ENCODE results near the gene TBX15.
"Not testable (repeated sequence)": the region's sequence is repeated elsewhere in the genome, so short reads cannot be mapped to it uniquely, and the experiment has no call there.

TBX15 gene

DNA sequence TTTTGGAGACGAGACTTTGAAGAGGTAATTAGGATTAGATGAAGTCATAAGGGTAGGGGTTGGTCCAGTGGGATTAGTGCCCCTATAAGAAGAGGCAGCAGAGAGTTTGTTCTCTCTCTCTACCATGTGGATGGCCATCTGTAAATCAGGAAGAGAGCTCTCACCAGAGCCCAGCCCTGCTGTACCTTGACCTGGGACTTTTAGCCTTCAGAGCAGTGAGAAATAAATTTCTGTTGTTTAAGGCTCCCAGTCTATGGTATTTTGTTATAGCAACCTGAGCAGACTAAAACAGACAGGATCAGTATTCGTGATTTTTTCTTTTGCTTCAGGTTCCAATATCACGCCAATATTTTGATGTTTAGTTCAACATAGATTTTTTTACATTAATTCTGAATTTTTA, 30.0 kb downstream of the TBX15 start:
- DNase-seq = no peak

DNA sequence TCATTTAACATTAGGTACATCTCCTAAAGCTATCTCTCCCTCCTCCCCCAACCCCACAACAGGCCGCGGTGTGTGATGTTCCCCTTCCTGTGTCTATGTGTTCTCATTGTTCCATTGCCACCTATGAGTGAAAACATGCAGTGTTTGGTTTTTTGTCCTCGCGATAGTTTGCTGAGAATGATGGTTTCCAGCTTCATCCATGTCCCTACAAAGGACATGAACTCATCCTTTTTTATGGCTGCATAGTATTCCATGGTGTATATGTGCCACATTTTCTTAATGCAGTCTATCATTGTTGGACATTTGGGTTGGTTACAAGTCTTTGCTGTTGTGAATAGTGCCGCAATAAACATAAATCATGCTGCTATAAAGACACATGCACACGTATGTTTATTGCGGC, 30.6 kb downstream of the TBX15 start:
- DNase-seq = not testable (repeated sequence)

DNA sequence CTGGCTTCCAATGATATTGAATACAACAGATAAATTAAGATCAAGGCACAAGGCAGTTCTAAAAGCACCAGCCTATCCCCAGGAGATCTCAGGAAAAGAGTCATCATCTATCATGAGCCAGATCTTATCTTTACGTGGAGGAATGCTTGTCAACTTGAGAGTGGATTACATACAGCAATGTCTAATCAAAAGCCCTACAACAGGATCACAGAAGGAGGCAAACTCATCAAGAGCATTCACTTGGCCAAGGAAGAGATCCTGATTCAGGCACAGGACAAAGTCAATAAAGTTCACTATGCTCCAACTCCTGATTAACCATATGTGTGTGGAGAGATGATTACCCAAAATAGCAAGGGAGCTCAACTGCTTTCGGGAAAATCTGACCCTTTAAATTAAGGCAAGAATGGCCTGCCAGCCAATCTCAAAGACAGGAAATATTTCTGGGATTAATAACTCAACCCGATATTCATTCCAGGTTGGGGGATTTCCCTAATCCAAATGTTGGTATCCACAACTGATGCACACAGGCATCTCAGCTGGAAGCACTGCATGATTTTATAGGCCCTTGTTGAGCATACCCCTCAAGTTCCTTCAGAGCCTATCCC, 33.7 kb downstream of the TBX15 start:
- no peak for DNase-seq

DNA sequence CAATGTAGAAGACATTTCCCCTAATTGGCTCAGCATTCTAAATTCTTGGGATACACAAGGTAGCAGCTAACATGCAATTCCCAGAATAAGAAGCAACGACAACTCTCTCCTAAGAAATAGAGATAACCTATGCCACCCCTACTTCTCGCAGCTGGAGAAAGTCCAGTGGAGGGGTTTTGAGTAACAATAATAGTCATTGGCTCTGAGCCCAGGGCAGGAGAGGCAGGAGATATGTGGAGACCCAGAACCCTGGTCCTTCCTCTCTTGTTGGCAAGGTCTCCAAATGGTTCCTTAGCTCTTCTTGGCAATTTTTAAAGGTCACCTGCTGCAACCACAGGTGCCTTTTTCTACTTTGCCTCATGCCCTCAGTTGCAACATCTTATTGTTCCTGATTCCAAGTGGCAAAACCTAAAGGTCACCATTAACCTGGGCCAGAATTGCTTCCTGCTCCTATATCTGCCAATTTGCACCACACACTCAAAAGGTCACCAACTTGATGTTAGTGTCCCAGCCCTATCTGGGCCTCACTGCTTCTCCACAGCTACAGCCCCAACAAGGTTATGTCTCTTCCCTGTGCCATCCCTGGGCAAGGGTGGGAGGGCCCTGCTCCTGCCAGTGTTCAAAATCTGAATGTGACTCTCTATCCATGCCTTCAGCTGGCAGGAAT, 36.7 kb downstream of the TBX15 start:
- no peak for DNase-seq

DNA sequence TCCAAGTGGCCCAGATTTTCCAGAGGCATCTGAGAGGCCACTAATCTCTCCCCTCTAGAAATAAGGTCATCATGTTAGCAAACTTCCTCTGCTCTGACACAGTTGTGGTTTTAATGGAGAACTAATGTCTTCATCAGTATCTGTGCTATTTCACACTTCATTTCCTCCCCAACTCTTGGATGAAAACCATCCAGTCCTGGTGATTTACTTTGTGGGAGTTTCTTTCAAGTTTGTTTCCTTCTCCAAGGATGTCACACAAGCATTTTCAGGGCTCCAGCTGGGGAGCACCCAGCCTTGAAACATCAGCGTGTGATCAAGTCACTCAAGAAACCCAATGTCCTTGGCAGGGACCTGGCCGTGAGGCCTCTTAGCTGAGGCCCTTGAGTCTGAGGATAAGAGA, 38.8 kb downstream of the TBX15 start:
- no peak for DNase-seq

DNA sequence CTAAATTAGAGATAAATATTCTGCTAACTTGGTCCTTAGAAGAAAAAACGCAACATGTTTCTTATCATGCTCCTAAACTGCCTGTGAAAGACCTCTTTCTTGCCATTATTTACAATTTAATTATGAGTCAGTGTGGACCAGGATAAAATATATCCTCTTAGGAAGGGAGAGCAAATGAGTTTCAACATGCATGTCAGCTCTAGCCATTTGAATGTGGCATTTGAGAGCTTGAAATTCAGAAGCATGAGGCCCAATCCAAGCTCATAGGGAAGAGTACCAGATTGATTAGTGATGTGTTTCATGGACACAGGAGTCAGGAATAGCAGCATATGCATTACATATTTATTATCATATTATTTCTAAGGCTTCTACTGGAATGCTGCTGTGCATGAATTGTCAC, 39.3 kb downstream of the TBX15 start:
- no peak for DNase-seq

DNA sequence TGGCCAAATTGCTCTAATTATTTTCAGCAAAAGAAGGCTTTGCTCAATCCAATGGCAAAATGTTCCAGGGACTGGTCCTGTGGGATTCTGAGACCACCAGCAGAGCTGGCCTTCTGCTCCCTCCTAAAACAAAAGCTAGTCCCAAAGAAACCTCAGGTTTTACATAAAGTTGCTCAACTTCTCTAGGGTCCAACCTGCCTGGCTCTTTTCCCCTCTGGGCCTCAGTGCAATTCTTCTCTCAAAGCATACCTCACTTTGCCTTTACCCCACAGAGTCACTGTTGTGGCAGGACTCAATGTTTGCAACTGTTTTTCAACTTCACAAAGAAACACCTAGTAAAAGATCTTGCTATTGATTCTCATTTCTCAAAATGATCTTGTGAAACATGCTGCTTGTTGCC, 39.8 kb downstream of the TBX15 start:
- no peak for DNase-seq

DNA sequence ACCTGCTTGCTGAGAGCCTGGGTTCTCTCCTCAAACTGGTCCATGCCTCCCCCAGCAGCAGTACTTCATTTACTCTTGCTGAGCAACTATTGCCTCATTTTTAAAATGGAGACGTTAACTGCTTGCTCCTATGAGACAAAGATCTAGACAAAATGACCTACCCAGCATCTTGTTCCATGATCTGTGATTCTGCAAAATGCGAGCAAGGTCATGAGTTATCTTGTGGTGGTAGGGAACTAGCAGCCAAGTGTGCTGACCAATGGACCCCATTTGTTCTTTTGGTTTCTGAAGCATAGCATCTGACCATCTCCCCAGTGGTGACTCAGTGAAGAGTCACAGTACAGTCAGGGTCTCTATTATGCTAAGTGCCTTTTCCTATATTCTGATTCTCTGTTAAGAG, 40.4 kb downstream of the TBX15 start:
- no peak for DNase-seq

DNA sequence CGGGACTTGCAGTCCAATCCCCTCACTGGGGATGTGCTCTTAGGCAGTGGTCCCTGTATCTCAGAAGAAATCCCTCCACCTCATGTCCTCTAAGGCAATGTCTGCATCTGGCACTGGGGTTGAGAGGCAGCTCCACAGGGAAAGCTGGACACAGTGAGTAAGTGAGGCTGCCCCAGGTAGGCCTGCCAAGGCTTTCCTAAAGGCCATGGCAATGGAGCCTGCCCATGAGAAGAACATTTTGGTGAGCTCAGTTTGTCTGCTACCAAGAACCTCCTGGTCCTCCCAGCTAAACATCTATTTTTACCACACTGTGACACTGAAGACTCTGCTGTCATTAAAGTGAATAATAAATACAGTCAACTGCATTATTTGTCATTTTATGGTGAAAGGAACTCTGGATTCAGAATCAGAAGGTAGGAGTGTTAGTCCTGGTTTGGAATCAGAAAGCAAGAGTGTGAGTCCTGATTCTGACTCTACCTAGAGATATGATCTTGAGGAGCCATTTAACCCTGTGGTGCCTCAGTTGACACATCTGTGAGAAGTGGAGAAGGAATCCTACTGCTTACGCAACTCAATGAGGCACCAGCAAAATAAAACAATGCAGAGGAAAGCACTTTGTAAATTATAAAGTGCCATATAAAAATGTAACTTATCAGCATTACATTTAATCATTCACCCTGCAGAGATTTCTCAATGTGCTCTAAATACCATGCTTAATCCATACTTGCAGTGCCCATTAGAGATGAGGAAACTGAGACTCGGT, 41.0 kb downstream of the TBX15 start:
- no peak for DNase-seq

DNA sequence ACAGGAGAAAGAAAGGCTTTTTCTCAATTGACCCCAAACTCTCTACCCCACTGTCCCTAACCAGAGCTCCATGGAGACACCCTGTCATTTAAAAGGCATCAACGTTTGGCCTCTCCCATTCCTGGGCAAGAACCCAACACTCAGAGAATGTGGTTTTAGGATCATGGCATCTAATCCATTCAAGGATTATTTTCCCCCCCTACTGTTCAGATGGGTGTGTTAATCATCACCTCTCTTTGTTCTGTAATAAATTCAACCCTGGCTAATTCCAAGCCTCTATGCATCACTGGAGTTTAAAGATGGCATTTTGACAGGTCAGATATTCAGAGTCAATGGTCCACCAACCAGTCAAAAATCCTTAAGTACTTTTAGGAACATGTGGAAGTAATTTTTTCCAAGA, 42.7 kb downstream of the TBX15 start:
- DNase-seq = no peak

DNA sequence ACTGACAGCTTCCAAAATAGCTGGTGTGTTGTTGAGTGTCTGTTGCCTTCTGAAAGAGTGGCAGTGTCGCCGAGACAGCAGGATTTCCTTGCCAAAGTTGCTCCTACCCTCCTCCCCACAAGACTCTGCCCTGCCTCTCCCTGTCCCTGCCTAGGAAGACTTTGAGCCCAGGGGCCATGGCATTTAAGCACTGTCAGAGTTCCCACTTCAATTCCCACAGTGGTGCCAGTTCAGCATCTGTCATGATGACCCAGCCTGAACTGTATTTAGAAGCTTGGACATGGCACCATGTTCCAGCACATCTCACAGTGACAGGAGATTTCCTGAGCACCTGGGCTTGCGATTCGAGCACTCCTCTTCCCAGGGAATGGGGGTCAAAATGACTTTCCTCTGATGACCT, 43.6 kb downstream of the TBX15 start:
- DNase-seq = no peak

DNA sequence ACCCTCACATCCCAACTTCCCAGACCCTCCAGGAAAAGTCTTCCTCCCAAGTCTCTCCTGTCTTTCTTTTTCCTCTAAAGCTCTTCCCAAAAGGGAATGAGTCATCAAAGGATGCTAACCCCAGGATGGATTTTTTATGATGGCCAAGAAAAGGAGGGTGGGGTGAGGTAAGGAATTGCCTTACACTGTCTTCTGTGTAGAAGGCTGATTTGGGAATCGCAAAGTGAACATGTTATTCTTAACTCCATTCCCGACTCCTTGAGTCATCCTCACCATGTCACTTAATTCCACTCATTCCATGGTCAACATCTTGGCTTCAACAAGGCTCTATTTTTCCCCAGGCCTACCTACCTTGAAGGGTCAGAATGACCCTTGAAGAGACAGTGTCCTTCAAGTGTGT, 44.0 kb downstream of the TBX15 start:
- no peak for DNase-seq

DNA sequence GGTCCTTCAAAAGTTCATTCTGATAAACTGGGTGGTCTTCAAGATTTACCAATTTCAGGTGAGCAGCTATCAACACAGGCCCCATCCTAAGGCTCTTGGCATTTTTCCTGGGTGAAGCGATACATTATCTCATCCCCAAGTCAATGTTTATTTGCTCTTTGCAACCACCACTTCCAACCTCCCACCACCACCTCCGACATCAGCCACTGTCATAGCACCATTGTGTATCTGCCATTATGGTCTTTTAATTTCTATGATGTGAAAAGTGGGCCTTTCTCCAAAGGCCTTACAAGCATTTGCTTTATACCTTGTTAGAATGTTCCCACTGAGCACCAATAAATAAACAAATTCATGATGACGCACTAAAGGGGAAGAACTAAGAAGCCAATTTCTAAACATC, 47.2 kb downstream of the TBX15 start:
- DNase-seq = no peak

DNA sequence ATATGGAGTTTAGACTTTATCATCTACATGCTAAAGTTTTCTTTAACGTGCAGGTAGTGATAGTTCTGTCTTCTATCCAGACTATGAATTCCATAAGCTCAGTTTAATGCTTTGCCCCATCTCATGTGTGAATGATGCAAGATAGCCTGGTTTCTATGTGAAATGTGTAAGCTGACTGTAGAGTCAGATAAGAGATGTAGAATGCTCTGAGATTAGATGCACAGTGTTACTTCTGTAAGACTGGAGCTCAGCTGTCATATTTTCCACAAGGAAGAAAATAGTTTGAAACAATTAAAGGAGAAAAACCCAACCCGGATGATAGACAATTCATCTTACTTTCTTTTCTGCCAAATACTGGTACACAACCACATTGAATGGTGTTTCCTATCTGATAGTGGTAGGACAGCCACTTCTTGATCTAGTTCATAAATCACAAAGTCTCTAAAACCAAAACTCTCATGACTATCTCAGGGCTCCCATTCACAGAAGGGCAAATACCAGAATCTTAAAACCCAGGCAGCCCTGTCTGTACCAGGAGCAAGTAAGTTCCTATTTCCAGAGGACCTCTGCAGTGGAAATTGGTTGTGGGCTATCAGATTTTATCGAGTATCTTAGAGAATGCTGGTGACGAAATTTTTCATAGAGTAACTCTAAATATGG, 50.6 kb downstream of the TBX15 start:
- DNase-seq = no peak

DNA sequence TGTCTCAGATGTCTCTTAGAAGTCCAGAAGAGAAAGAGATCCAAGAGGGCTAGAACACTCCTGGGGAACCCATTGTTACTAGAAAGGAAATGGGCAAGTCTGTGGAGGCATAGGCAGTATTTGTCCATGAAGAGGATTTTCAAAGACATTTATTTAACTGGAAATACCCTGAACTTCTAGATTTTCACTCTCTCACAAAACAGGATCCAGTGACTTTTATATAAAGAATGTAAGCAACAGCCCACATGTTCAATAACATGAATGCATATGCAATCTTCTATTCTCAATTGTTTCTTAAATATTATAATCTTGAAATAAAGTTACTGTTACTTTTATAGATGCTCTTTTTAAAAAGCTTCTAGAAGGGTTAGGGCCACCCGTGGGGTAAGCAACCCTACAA, 53.4 kb downstream of the TBX15 start:
- DNase-seq = no peak

DNA sequence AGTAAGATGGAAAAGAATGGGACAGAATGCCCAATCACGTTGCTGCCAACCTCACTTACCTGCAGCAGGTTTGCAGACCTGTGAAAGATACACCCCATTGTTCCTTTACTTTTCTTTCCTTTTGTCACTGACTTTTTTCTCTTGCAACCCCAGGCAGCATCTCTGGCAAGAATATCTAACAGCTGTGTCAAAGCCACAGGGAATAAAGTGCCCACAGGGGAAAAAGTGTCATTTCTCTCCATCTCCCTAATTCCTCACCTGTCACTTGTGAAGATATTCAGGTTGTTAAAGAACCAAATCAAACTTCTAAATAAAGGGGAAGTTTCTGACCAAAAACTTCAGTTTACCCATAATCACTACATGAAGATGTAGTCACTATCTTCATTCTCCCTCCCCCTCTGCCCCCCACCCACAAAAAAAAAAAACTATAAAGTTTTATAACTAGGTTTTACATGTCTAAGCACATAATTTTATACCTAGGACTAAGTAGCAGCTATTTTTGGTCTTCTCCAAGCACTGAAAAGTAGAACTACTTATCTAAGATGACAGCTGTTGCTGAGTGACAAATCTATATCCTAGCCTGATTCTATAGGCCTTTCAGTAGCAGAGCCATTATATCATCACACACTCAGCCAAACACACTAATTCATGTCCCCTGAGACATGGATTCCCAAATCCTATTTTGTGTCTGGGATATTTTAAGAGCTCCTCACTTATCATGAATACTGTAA, 54.9 kb downstream of the TBX15 start:
- DNase-seq = no peak

DNA sequence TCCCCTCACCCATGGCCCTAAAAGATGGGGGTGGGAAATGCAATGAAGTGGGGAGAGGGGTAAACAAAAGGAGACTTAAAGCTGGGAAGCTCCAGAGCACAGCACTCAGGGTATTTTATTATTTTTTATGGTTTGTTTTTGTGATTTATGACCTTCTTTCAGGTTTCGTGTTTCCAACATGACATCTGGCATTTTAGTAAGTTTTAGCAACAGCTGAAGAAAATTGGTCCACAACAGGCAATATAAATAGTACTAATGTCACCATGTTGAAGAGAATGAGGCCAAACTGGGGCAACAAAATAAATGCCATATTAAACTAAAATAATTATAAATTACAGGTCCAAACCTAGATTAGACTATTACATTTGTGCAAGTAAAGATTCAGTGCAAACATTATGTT, 56.3 kb downstream of the TBX15 start:
- no peak for DNase-seq

DNA sequence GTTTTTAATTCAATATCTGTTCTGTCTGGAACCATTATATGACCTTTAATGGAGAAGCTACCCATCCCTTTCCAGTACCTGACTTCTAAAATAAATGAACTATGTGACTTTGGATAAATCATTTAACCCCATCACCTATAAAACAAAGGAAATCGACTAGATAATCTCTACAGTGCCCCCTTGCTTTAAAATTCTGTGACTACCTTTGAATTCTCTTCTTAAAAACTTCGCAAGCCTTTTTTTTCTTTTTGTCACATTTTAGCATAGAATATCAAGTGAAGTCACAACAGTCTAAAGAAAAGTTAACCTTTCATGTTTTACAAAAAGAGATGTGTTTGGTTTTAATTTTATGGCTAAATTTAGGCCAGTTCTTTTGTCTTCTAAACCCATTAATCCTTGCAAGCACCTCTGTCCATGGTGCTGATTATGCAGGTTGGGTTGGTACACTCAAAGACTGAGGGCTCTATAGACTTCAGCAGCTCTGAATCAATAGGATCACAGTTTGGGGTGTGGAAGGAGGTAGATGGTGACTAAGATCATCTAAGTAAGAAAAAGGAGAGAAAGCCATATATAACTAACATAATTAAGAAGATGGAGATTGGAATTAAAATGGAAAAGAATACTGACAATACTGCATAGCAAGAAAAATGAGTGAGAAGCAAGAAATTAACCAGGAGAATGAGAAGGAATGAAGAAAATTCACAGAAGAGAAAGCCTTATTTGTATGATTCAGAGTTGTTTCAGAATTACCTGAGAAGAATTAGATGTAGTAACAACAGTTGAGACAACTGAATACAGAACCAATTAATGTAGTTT, 59.2 kb downstream of the TBX15 start:
- no peak for DNase-seq

DNA sequence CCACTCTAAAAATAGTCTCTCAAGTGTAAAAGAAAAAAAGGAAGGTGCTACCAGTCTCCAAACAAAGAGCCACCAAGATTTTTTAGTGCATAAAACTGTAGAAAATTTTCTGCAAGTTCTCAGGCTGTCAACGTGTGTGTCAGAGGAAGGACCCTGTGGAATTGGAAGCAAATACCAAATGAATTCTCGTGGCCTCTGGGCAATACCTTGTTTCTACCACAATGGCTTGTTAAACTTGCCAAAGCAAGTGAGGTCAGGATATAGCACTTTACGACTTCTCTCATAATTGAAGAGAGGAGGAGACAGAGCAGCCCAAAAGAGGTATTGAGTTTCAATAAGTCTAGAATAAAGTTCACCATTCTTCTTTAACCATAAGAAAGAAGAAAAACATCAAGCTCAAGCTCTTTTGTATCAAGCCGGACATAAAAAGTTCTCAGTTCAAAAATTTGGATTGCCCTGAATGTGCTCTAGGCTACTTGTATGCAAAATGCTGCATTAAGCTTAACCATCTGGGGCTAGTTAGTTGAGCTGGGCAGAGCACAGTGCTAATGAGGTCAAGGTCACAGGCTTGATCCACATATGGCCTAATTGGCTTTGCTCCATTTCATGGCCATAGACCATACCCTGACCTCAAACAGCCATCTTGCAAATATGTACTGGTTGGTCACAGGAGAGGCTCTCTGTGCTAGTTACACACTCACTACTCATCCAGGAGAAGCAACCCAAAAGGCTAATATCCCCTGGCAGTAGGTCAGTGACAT, 60.5 kb downstream of the TBX15 start:
- no peak for DNase-seq

DNA sequence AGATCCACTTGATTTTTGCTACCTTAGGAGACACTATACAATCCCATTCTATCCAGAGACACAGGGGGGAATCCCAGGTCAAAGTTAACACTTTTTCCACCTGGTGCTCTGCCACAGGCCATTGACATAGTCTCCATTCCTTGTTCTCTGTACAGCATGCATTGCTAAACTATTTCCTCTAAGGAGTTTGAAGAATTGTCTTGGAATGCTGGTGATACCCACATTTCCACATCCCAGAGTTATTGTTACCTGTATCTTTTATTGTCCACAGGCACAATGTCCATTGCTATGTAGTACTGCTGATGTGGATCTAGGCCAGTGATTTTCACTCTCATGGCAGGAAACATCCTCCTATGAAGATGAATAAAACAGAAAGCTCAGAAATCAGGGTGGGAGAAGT, 61.9 kb downstream of the TBX15 start:
- no peak for DNase-seq

DNA sequence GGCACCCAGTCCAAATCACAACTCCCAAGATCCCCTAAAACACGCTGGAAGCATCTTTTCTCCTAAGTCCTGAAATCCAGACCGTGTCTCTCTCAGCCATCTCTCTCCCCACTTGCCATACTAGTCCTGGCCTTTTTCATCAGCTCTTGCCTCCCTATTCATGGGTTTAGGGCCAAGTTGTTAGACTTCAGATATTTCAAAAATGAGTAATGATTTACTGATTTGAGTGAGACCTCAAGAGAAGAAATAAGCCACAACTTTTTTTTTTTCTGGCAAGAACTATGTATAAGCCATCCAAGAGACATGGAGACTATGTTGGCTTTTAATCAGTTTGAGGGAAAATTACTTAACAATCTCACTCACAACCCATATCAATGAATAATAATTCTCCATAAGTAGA, 62.5 kb downstream of the TBX15 start:
- DNase-seq = no peak

DNA sequence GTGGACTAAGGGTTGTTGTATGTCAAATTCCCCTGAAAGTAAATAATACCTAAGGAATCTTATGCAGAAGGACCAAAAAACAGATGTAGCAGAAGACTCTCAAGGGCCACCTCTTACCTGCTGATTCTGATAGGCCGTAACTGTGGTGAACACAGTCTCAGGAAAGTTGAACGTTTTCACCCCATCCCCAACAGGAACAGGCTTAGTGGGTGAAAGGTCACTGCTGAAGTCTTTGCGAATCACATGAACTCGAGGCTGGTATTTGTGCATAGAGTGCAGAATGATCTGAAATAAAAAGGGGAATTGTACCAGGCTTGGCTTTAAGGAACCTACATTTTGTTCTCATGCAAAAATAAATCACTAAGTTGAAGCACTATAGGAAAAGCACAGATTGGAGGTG, 64.8 kb downstream of the TBX15 start:
- DNase-seq = no peak

Measured in cortex of kidney (tissue), 1 donor.